ENCODE results near the gene OPHN1.

OPHN1 gene

GRCh38 chrX:68363984-68364383 lies 69.3 kb downstream of the OPHN1 start:
- no peaks in the 10 kb centered on the region for H3K36me3 ChIP-seq (ENCODE audit: control insufficient read depth, low read length)
- no peak overlapping the region for H3K27ac ChIP-seq (ENCODE audit: low read depth, low read length)
- H3K4me3 ChIP-seq (ENCODE audit: low read length), result no peak overlapping the region
- H3K27me3 ChIP-seq (ENCODE audit: control insufficient read depth, low read length), result no peaks in the 10 kb centered on the region
- no peaks in the 10 kb centered on the region for H3K9me2 ChIP-seq (replicated peaks; ENCODE audit: control insufficient read depth, low read length)
- H3K4me1 ChIP-seq (ENCODE audit: control insufficient read depth, low read length), result no peaks in the 10 kb centered on the region
- H3F3A ChIP-seq (ENCODE audit: control insufficient read depth, insufficient read depth), result no peaks in the 10 kb centered on the region
- H4K20me1 ChIP-seq (ENCODE audit: control insufficient read depth, insufficient read depth, low read depth, low read length), result no peaks in the 10 kb centered on the region
- no peaks in the 10 kb centered on the region for H3K9me3 ChIP-seq (ENCODE audit: control insufficient read depth, insufficient read depth, low read length)
- no peak overlapping the region for H3K4me2 ChIP-seq (ENCODE audit: low read length)
- H3K79me2 ChIP-seq (ENCODE audit: control insufficient read depth, low read length), result no peaks in the 10 kb centered on the region
- no peak for TF ChIP-seq CTCF (IDR thresholded peaks at IDR 0.05; ENCODE audit: low read depth, low read length, poor library complexity, severe bottlenecking)
- no peak for TF ChIP-seq EZH2phosphoT487 (IDR thresholded peaks at IDR 0.05; ENCODE audit: borderline replicate concordance, low read length)

- no peak overlapping the region for H3K27ac ChIP-seq (ENCODE audit: low read depth, low read length)
- H4K20me1 ChIP-seq (ENCODE audit: control insufficient read depth, insufficient read depth, low read depth, low read length), result no peaks in the 10 kb centered on the region
- no peaks in the 10 kb centered on the region for H3K9me2 ChIP-seq (replicated peaks; ENCODE audit: control insufficient read depth, low read length)
- no peaks in the 10 kb centered on the region for H3K4me1 ChIP-seq (ENCODE audit: control insufficient read depth, low read length)
- no peak overlapping the region for H3K4me3 ChIP-seq (ENCODE audit: low read length)
- H3K9me3 ChIP-seq (ENCODE audit: control insufficient read depth, insufficient read depth, low read length), result no peaks in the 10 kb centered on the region
- no peaks in the 10 kb centered on the region for H3K79me2 ChIP-seq (ENCODE audit: control insufficient read depth, low read length)
- no peaks in the 10 kb centered on the region for H3F3A ChIP-seq (ENCODE audit: control insufficient read depth, insufficient read depth)
- H3K4me2 ChIP-seq (ENCODE audit: low read length), result no peak overlapping the region
- TF ChIP-seq CTCF (IDR thresholded peaks at IDR 0.05; ENCODE audit: low read depth, low read length, poor library complexity, severe bottlenecking), result no peak
- TF ChIP-seq EZH2phosphoT487 (IDR thresholded peaks at IDR 0.05; ENCODE audit: borderline replicate concordance, low read length), result no peak
- no peaks in the 10 kb centered on the region for H3K36me3 ChIP-seq (ENCODE audit: control insufficient read depth, low read length)
- H3K27me3 ChIP-seq (ENCODE audit: control insufficient read depth, low read length), result no peaks in the 10 kb centered on the region
Observed at GRCh38 chrX:68358679-68359078, 74.6 kb downstream of the OPHN1 start.

GRCh38 chrX:68355629-68355920 lies 77.7 kb downstream of the OPHN1 start:
- no peak overlapping the region for H3K4me3 ChIP-seq (ENCODE audit: low read length)
- no peak overlapping the region for H3K27ac ChIP-seq (ENCODE audit: low read depth, low read length)
- H3K9me2 ChIP-seq (replicated peaks; ENCODE audit: control insufficient read depth, low read length), result no peaks in the 10 kb centered on the region
- H4K20me1 ChIP-seq (ENCODE audit: control insufficient read depth, insufficient read depth, low read depth, low read length), result no peaks in the 10 kb centered on the region
- no peaks in the 10 kb centered on the region for H3K27me3 ChIP-seq (ENCODE audit: control insufficient read depth, low read length)
- H3K4me2 ChIP-seq (ENCODE audit: low read length), result no peak overlapping the region
- H3F3A ChIP-seq (ENCODE audit: control insufficient read depth, insufficient read depth), result no peaks in the 10 kb centered on the region
- no peaks in the 10 kb centered on the region for H3K36me3 ChIP-seq (ENCODE audit: control insufficient read depth, low read length)
- no peaks in the 10 kb centered on the region for H3K4me1 ChIP-seq (ENCODE audit: control insufficient read depth, low read length)
- no peaks in the 10 kb centered on the region for H3K79me2 ChIP-seq (ENCODE audit: control insufficient read depth, low read length)
- TF ChIP-seq EZH2phosphoT487 (IDR thresholded peaks at IDR 0.05; ENCODE audit: borderline replicate concordance, low read length) (no peak), CTCF (IDR thresholded peaks at IDR 0.05; ENCODE audit: low read depth, low read length, poor library complexity, severe bottlenecking) (no peak)
- no peaks in the 10 kb centered on the region for H3K9me3 ChIP-seq (ENCODE audit: control insufficient read depth, insufficient read depth, low read length)

Data from DOHH2 (cell line).